Measurements from ENCODE around the gene SLX9. TPM values are rescaled to one million over a fixed set of nuclear protein-coding genes. Genes with fewer than 3 reads are reported as not detected.

Gene SLX9
- total and polyA plus RNA-seq, 2 donors (not counting 1 experiment from before 2014, with no cell fraction given), result 11.7 to 15.9 TPM

DNA sequence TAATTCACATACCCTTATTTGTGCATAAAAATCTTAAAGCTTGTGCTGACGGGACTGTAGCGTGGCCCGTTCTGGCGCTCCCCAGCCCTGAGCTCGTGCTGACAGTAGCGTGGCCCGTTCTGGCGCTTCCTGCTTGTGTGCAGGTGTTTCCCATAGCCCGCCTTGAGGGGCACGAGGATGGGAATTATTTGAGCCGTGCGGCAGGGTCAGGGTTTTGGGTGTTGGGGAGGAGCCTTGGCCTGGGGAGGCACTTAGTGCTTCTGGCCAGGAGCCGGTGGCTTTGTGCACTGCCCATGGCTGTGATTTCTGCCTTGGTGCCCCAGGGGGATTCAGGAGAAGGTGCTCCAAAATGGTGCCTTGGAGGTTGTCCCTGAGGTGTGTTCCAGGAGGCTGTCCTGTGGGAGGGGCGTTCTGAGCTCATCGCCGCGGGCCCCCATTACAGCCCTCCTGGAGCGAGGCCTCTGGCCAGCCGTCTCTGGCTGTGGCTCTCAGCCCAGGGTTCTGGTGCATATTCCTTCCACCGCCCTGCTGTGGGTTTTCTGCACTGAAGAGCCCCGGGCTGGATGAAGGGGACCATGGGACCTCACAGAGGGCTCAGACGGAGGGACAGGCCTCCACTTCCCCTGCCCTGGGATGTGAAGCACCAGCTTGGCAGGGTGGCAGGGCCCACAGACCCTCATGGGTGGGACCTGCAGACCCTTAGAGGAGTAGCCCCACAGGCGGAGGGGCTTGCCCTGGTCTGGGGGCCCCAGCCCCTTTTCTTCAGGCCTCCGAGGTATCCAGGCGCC is 6.6 kb downstream of the SLX9 start:
- H3K27ac Mint-ChIP-seq, result no peak overlapping the region
- TF ChIP-seq EZH2 (IDR thresholded peaks at IDR 0.05; ENCODE audit: borderline replicate concordance, insufficient read depth, low read depth, low read length, poor library complexity, severe bottlenecking), result no peak
- TF ChIP-seq, protein P1, sequence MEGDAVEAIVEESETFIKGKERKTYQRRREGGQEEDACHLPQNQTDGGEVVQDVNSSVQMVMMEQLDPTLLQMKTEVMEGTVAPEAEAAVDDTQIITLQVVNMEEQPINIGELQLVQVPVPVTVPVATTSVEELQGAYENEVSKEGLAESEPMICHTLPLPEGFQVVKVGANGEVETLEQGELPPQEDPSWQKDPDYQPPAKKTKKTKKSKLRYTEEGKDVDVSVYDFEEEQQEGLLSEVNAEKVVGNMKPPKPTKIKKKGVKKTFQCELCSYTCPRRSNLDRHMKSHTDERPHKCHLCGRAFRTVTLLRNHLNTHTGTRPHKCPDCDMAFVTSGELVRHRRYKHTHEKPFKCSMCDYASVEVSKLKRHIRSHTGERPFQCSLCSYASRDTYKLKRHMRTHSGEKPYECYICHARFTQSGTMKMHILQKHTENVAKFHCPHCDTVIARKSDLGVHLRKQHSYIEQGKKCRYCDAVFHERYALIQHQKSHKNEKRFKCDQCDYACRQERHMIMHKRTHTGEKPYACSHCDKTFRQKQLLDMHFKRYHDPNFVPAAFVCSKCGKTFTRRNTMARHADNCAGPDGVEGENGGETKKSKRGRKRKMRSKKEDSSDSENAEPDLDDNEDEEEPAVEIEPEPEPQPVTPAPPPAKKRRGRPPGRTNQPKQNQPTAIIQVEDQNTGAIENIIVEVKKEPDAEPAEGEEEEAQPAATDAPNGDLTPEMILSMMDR (IDR thresholded peaks at IDR 0.05), result no peak

More for the DNA sequence above, 6.6 kb downstream of the SLX9 start:
- Histone ChIP-seq H2AFZ (ENCODE audit: insufficient read depth, low read depth, low read length, poor library complexity, severe bottlenecking) (no peak overlapping the region), H3K9me3 (ENCODE audit: control extremely low read depth in 1 of 3, control insufficient read depth in 2 of 3, insufficient read depth in 1 of 3, low read length in 2 of 3) (no peaks in the 10 kb centered on the region), H3K9ac (ENCODE audit: low read length) (no peak overlapping the region), H3K36me3 (replicated peaks in 1 of 2; ENCODE audit: control extremely low read depth in 1 of 2, control insufficient read depth in 1 of 2, extremely low read depth in 1 of 2, insufficient read depth in 2 of 2, low read length in 1 of 2) (peaks cover 0 to 37% of the 10 kb centered on the region in 2 experiments), H4K20me1 (ENCODE audit: control insufficient read depth, insufficient read depth, low read length, poor library complexity, severe bottlenecking) (peaks cover 95% of the 10 kb centered on the region), H3K4me1 (ENCODE audit: control insufficient read depth in 2 of 2, insufficient read depth in 2 of 2, low read length in 2 of 2) (peaks cover 22 to 41% of the 10 kb centered on the region in 2 donors), H3K4me2 (replicated peaks; ENCODE audit: low read depth, low read length, poor library complexity, severe bottlenecking) (no peak overlapping the region), H3K27me3 (replicated peaks in 1 of 4; ENCODE audit: control extremely low read depth in 1 of 4, control insufficient read depth in 3 of 4, insufficient read depth in 4 of 4, low read length in 3 of 4) (no peaks in the 10 kb centered on the region), H3K27ac (ENCODE audit: low read length in 2 of 2) (no peak overlapping the region), H3K79me2 (ENCODE audit: control insufficient read depth, insufficient read depth, low read length) (peaks cover 99% of the 10 kb centered on the region), H3K4me3 (ENCODE audit: control extremely low read depth in 1 of 5, extremely low read depth in 1 of 5, insufficient read depth in 1 of 5, low read depth in 2 of 5, low read length in 4 of 5) (no peak overlapping the region)
- Mint-ChIP-seq H3K27me3 (no peaks in the 10 kb centered on the region), H3K9me3 (ENCODE audit: insufficient read depth) (no peaks in the 10 kb centered on the region), H3K4me1 (peaks cover 31% of the 10 kb centered on the region), H3K4me3 (no peak overlapping the region)
- POLR2A ChIA-PET, result no interaction called here
- CTCF ChIA-PET, result interaction anchor here (14.7 to 16.3 kb wide), 2 partner anchors 182 to 192 kb away, joined by 355 to 423 read pairs; no protein-coding TSS in a partner anchor
- ATAC-seq (ENCODE audit: low read depth) (no peak), DNase-seq (no peak)
- 60% methylated on average over 24 of the region's 25 CpGs for WGBS (ENCODE audit: insufficient coverage)
- intact Hi-C loops (cut with micrococcal nuclease), result no loop called here
